Gastrocnemius medialis (tissue), 4 donors: ENCODE results near the gene KCTD10.
"Not testable (repeated sequence)": the region's sequence is repeated elsewhere in the genome, so short reads cannot be mapped to it uniquely, and the experiment has no call there.

Source experiments
- POLR2A ChIP-seq, 2 donors: fragments of 450-650 bp; IDR thresholded peaks; one replicate each; pipeline ENCODE4 v1.6.1; 2017; ENCODE audit warnings: antibody characterized with exemption in 2 of 2, mild to moderate bottlenecking in 2 of 2, moderate library complexity in 2 of 2
- TF ChIP-seq, protein P1 (sequence below), 5 experiments: fragments of 450-650 bp in 3 of 5; fragments of 200-600 bp in 2 of 5; sonication (generic) in 2 of 5; IDR thresholded peaks in 4 of 5; conservative IDR thresholded peaks in 1 of 5; 1 replicate in 4 of 5; 2 replicates in 1 of 5; pipeline ENCODE4 v1.5.1; 2016 to 2019; ENCODE audit warnings: antibody characterized with exemption in 5 of 5, mild to moderate bottlenecking in 3 of 5, moderate library complexity in 3 of 5

DNA sequence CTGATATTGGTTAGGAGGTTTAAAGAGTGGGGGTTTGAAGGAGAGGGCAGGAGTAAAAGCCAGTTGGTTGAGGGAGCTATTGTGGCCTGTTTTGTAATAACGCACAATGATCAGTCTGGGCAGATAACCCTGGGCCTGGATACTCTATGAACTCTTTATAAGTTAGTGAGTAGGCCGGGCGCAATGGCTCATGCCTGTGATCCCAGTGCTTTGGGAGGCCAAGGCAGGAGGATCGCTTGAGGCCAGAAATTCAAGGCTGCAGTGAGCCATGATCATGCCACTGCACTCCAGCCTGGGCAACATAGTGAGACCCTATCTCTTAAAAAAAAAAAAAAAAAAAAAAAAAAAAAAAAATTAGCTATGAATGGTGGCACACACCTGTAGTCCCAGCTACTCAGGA, 71.0 kb downstream of the KCTD10 start:
- TF ChIP-seq, protein P1, sequence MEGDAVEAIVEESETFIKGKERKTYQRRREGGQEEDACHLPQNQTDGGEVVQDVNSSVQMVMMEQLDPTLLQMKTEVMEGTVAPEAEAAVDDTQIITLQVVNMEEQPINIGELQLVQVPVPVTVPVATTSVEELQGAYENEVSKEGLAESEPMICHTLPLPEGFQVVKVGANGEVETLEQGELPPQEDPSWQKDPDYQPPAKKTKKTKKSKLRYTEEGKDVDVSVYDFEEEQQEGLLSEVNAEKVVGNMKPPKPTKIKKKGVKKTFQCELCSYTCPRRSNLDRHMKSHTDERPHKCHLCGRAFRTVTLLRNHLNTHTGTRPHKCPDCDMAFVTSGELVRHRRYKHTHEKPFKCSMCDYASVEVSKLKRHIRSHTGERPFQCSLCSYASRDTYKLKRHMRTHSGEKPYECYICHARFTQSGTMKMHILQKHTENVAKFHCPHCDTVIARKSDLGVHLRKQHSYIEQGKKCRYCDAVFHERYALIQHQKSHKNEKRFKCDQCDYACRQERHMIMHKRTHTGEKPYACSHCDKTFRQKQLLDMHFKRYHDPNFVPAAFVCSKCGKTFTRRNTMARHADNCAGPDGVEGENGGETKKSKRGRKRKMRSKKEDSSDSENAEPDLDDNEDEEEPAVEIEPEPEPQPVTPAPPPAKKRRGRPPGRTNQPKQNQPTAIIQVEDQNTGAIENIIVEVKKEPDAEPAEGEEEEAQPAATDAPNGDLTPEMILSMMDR (IDR thresholded peaks at IDR 0.05 in 4 of 5, conservative IDR thresholded peaks at IDR 0.05 in 1 of 5): not testable (repeated sequence)
- not testable (repeated sequence) for TF ChIP-seq POLR2A (IDR thresholded peaks at IDR 0.05)
